Upper lobe of left lung (tissue), 4 donors: ENCODE measurements around the gene GABRB3.

ENCODE experiments used
- CTCF ChIP-seq, 6 experiments: fragments of 450-650 bp in 4 of 6; fragments of 200-600 bp in 2 of 6; sonication (generic) in 2 of 6; IDR thresholded peaks; one replicate each; pipeline ENCODE4 v1.5.1; 2016 to 2019; ENCODE audit warnings: antibody characterized with exemption in 6 of 6
- EP300 ChIP-seq, 4 donors: sonication (generic); formaldehyde crosslinking; IDR thresholded peaks; one replicate each; pipeline ENCODE4 v1.5.1; 2017; ENCODE audit warnings: antibody characterized with exemption in 4 of 4, control low read depth in 2 of 4

- no peak for TF ChIP-seq CTCF (IDR thresholded peaks at IDR 0.05)
- no peak for TF ChIP-seq EP300 (IDR thresholded peaks at IDR 0.05)
These were observed 127.9 kb downstream of the GABRB3 start for GRCh38 chr15:26644948-26645347.
